Sciatic nerve (tissue), 2 donors: ENCODE results near the gene SRRM2. TPM values are rescaled to one million over a fixed set of nuclear protein-coding genes. Genes with fewer than 3 reads are reported as not detected.
A peak's percentile ranks its signal among the peaks of the same experiment; 100 is the strongest.

Source experiments
- ATAC-seq: fragments of 200-7000 bp; cut with Tn5 transposase; one replicate; pipeline ENCODE4 v1.9.1; 2020; ENCODE audit warnings: mild to moderate bottlenecking, moderate library complexity
- DNase-seq: peaks from one replicate; pipeline ENCODE4 v3.0.0-alpha.2; 2020; ENCODE audit warnings: low spot score
- intact Hi-C: fragments of 100-400 bp; cut with DNase I; formaldehyde crosslinking; loops from one replicate; pipeline ENCODE4 v1.14.2; 2022
- total RNA-seq: library from RNA; stranded (reverse); fragmentation: NEBNext Ultra II Directional; extraction: Animal tissue kit (Norgen Biotek cat#: 25700); gene quantifications from one replicate; pipeline ENCODE4 v1.2.1, GENCODE V29; 2021
- donor health status: DM: no; HTN: no; CAD: no.
- donor health status: DM: no; HTN: no; CAD: no.

SRRM2 gene
- total RNA-seq, 1 donor from 2014 or later = 931 TPM

GRCh38 chr16:2736476-2737237 is 15.8 kb upstream of the SRRM2 start:
- intact Hi-C loops = no loop called here

GRCh38 chr16:2737238-2737605 is 15.2 kb upstream of the SRRM2 start:
- intact Hi-C loops = no loop called here
- DNase-seq = no peak
- ATAC-seq = no peak

More at GRCh38 chr16:2736476-2737237, 15.8 kb upstream of the SRRM2 start:
- ATAC-seq (no peak), DNase-seq (no peak)

GRCh38 chr16:2737895-2738418 is 14.5 kb upstream of the SRRM2 start:
- intact Hi-C loops = no loop called here
- no peak for ATAC-seq
- DNase-seq = no peak

GRCh38 chr16:2738615-2739014 is 13.8 kb upstream of the SRRM2 start:
- intact Hi-C loops = no loop called here
- DNase-seq (no peak), ATAC-seq (no peak)

GRCh38 chr16:2739625-2740430 is 12.6 kb upstream of the SRRM2 start:
- ATAC-seq = no peak
- intact Hi-C loops = no loop called here
- DNase-seq = no peak

- intact Hi-C loops = no loop called here
- ATAC-seq = no peak
- no peak for DNase-seq
These were observed 12.0 kb upstream of the SRRM2 start for GRCh38 chr16:2740476-2740875.

GRCh38 chr16:2741168-2741567 is 11.3 kb upstream of the SRRM2 start:
- intact Hi-C loops = no loop called here
- DNase-seq (no peak), ATAC-seq (no peak)

- DNase-seq (no peak), ATAC-seq (no peak)
- intact Hi-C loops = no loop called here
These were observed 10.0 kb upstream of the SRRM2 start for GRCh38 chr16:2742323-2743006.

- intact Hi-C loops = no loop called here
- no peak for ATAC-seq
- DNase-seq = no peak
These were observed 9.2 kb upstream of the SRRM2 start for GRCh38 chr16:2743007-2743810.

GRCh38 chr16:2744711-2745110 is 7.7 kb upstream of the SRRM2 start:
- DNase-seq = no peak
- ATAC-seq = no peak
- intact Hi-C loops = no loop called here

GRCh38 chr16:2745116-2745890 is 7.1 kb upstream of the SRRM2 start:
- no peak for ATAC-seq
- intact Hi-C loops = no loop called here
- DNase-seq = no peak

GRCh38 chr16:2745961-2746360 is 6.5 kb upstream of the SRRM2 start:
- ATAC-seq (no peak), DNase-seq (no peak)
- intact Hi-C loops = no loop called here

GRCh38 chr16:2748757-2749455 is 3.5 kb upstream of the SRRM2 start:
- intact Hi-C loops = no loop called here
- ATAC-seq = no peak
- no peak for DNase-seq

- intact Hi-C loops = no loop called here
- no peak for DNase-seq
- ATAC-seq = no peak
These were observed 3.0 kb upstream of the SRRM2 start for GRCh38 chr16:2749476-2749875.

GRCh38 chr16:2749936-2750335 is 2.5 kb upstream of the SRRM2 start:
- intact Hi-C loops = no loop called here
- no peak for ATAC-seq
- DNase-seq = no peak

GRCh38 chr16:2751577-2752034 is 832 bp upstream of the SRRM2 start:
- intact Hi-C loops = no loop called here
- DNase-seq (no peak), ATAC-seq (peak; percentile 1)

GRCh38 chr16:2752850-2753732 is 653 bp downstream of the SRRM2 start:
- DNase-seq (peak; percentile 91), ATAC-seq (peak; percentile 68)
- intact Hi-C loops = no loop called here
